Astrocyte of the spinal cord (primary cell): ENCODE results near the gene EPHB6.

ENCODE experiments used
- DNase-seq: peaks from one replicate; pipeline ENCODE4 v3.0.0; 2011; ENCODE audit warnings: low read depth, low spot score
- H3K4me3 ChIP-seq: 2 replicates; pipeline ENCODE4 v1.5.1; 2011; ENCODE audit warnings: low read depth, mild to moderate bottlenecking, low read length, moderate library complexity
- CTCF ChIP-seq: IDR thresholded peaks from 2 replicates; pipeline ENCODE4 v1.5.1; 2012; ENCODE audit warnings: low read depth, mild to moderate bottlenecking, low read length, inconsistent platforms
- in situ Hi-C: cut with HindIII; loops from 2 replicates; pipeline ENCODE4 v1.10.0; 2017; ENCODE audit warnings: low sequenced_read_pairs

Gene EPHB6

GRCh38 chr7:142833174-142834048 is 21.5 kb upstream of the EPHB6 start:
- TF ChIP-seq CTCF: no peak
- in situ Hi-C loops: no loop called here
- no peak overlapping the region for H3K4me3 ChIP-seq
- DNase-seq: no peak

GRCh38 chr7:142835487-142835886 is 19.4 kb upstream of the EPHB6 start:
- in situ Hi-C loops: no loop called here
- no peak for TF ChIP-seq CTCF

GRCh38 chr7:142836426-142836825 is 18.4 kb upstream of the EPHB6 start:
- in situ Hi-C loops: no loop called here
- no peak for DNase-seq
- TF ChIP-seq CTCF: no peak
- no peak overlapping the region for H3K4me3 ChIP-seq

More at GRCh38 chr7:142835487-142835886, 19.4 kb upstream of the EPHB6 start:
- DNase-seq: no peak
- no peak overlapping the region for H3K4me3 ChIP-seq

GRCh38 chr7:142838461-142839213 is 16.2 kb upstream of the EPHB6 start:
- TF ChIP-seq CTCF: no peak
- in situ Hi-C loops: no loop called here
- no peak overlapping the region for H3K4me3 ChIP-seq
- DNase-seq: no peak

GRCh38 chr7:142842251-142842766 is 12.6 kb upstream of the EPHB6 start:
- DNase-seq: no peak
- H3K4me3 ChIP-seq: no peak overlapping the region
- no peak for TF ChIP-seq CTCF
- in situ Hi-C loops: no loop called here

GRCh38 chr7:142847353-142847752 is 7.5 kb upstream of the EPHB6 start:
- no peak for TF ChIP-seq CTCF
- in situ Hi-C loops: no loop called here
- H3K4me3 ChIP-seq: no peak overlapping the region
- DNase-seq: no peak
